Panc1 (cell line): ENCODE measurements around the gene COMMD7. TPM values are rescaled to one million over a fixed set of nuclear protein-coding genes. Genes with fewer than 3 reads are reported as not detected.
A peak's percentile ranks its signal among the peaks of the same experiment; 100 is the strongest.
"Not testable (repeated sequence)": the region's sequence is repeated elsewhere in the genome, so short reads cannot be mapped to it uniquely, and the experiment has no call there.

ENCODE experiments used
- ATAC-seq: fragments of 200-7000 bp; cut with Tn5 transposase; 2 replicates; pipeline ENCODE4 v1.9.1; 2020; ENCODE audit warnings: mild to moderate bottlenecking, moderate library complexity
- BruUV-seq: library from RNA; stranded (reverse); fragments of 400-500 nt; replicated peaks from 2 replicates; lab custom pipeline; 2021; lab: Mats Ljungman, UMichigan
- CTCF ChIA-PET: fragments of 300-600 bp; sonication (Branson Sonifier 250); formaldehyde crosslinking; loops from one replicate; lab custom pipeline; 2022; ENCODE audit warnings: antibody characterized with exemption; lab: Charles Lee
- POLR2A ChIA-PET: fragments of 300-600 bp; sonication (Branson Sonifier 250); formaldehyde crosslinking; loops from one replicate; lab custom pipeline; 2022; ENCODE audit warnings: antibody characterized with exemption; lab: Charles Lee
- DNase-seq: peaks from one replicate; pipeline ENCODE4 v3.0.0-alpha.2; 2010; ENCODE audit warnings: low read depth, low spot score
- H3K27ac ChIP-seq: 2 replicates; pipeline ENCODE4 v1.5.1; 2011; ENCODE audit warnings: mild to moderate bottlenecking, low read length, inconsistent platforms
- H3K27me3 ChIP-seq: fragments of 200-500 bp; sonication (Bioruptor generic); 2 replicates; pipeline ENCODE4 v1.6.0; 2014; ENCODE audit warnings: low read length, inconsistent platforms; ENCODE audit not compliant: control insufficient read depth, insufficient read depth
- H3K36me3 ChIP-seq: fragments of 200-500 bp; sonication (Bioruptor generic); 2 replicates; pipeline ENCODE4 v1.5.1; 2014; ENCODE audit warnings: inconsistent platforms, mild to moderate bottlenecking, low read length, moderate library complexity; ENCODE audit not compliant: control insufficient read depth, insufficient read depth
- H3K4me1 ChIP-seq: 2 replicates; pipeline ENCODE4 v1.5.1; 2011; ENCODE audit warnings: inconsistent platforms, mild to moderate bottlenecking, low read length, moderate library complexity; ENCODE audit not compliant: control insufficient read depth, insufficient read depth
- H3K4me3 ChIP-seq, 2 experiments: 2 replicates each; pipeline ENCODE4 v1.5.1; 2011 to 2012; ENCODE audit warnings: low read depth in 2 of 2, low read length in 2 of 2, mild to moderate bottlenecking in 2 of 2, inconsistent platforms in 1 of 2, moderate library complexity in 1 of 2
- H3K9me3 ChIP-seq: fragments of 200-500 bp; sonication (Bioruptor generic); 2 replicates; pipeline ENCODE4 v1.5.1; 2014; ENCODE audit warnings: low read depth, mild to moderate bottlenecking, inconsistent platforms, low read length, moderate library complexity; ENCODE audit not compliant: control insufficient read depth, insufficient read depth
- POLR2AphosphoS5 ChIP-seq: IDR thresholded peaks from 2 replicates; pipeline ENCODE4 v1.6.1; 2012; ENCODE audit warnings: mild to moderate bottlenecking, low read depth, low read length, moderate library complexity
- REST ChIP-seq, 2 experiments: IDR thresholded peaks; 2 replicates each; pipeline ENCODE4 v1.6.1; 2011 to 2012; ENCODE audit warnings: low read depth in 2 of 2, control low read depth in 1 of 2, low read length in 1 of 2, mild to moderate bottlenecking in 1 of 2, moderate library complexity in 1 of 2; ENCODE audit not compliant: insufficient read depth in 1 of 2
- SIN3A ChIP-seq: IDR thresholded peaks from 2 replicates; pipeline ENCODE4 v1.6.1; 2012; ENCODE audit warnings: low read depth, mild to moderate bottlenecking, low read length, moderate library complexity, borderline replicate concordance; ENCODE audit not compliant: insufficient read depth
- TCF7L2 ChIP-seq: IDR thresholded peaks from 2 replicates; pipeline ENCODE4 v1.6.1; 2011; ENCODE audit warnings: mild to moderate bottlenecking, low read depth, low read length, inconsistent platforms
- in situ Hi-C: cut with HindIII; loops from 2 replicates; pipeline ENCODE4 v1.10.0; 2016; ENCODE audit warnings: low sequenced_read_pairs, low pct_unique_long_range_greater_than_20kb
- intact Hi-C: fragments of 100-400 bp; cut with micrococcal nuclease; formaldehyde crosslinking; loops from one replicate; pipeline ENCODE4 v1.10.0; 2022; ENCODE audit not compliant: unreplicated experiment
- total RNA-seq: library from RNA; stranded (reverse); gene quantifications from one replicate; pipeline ENCODE4 v1.2.1, GENCODE V29; 2021; ENCODE audit not compliant: unreplicated experiment
- TF ChIP-seq, protein P1 (sequence below): fragments of 450-650 bp; IDR thresholded peaks from 2 replicates; pipeline ENCODE4 v1.5.1; 2017; ENCODE audit warnings: mild to moderate bottlenecking

The COMMD7 gene
- total RNA-seq, 1 experiment from 2014 or later, result 24.8 TPM

DNA sequence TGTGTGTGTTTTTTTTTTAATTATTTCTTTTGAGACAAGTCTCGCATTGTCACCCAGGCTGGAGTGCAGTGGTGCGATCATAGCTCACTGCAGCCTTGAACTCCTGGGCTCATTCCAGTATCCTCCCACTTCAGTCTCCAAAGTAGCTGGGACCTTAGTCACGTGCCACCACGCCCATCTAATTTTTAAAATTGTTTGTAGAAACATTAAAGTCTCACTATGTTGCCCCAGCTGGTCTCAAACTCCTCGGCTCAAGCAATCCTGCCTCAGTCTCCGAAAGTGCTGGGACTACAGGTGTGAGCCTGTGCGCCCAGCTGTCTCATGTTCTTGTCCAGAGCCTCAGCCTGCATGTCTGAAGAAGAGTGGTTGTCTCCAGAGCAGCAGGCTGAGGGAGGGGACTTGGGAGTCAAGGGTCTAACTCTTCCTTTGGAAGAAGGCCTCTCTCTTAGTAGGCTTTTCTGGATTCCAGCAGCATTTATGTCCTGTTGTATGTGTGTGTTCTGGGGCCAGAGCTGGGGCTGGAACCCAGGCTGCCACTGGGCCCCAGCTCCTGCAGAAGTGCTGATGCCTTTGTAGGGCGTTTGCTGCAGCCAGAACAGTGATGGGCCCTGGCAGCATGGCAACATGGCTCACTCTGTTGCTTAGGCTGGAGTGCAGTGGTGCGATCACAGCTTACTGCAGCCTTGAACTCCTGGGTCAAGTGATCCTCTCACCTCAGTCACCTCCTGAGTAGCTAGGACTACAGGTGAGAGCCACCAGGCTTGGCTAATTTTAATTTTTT lies 24.3 kb upstream of the COMMD7 start:
- intact Hi-C loops, result no loop called here
- ChIA-PET POLR2A (no interaction called here), CTCF (interaction anchor here (0.7 to 1.7 kb wide), 2 partner anchors 11 kb away, joined by 7 to 12 read pairs; no protein-coding TSS in a partner anchor)
- in situ Hi-C loops, result no loop called here
- H3K36me3 ChIP-seq, result peaks cover 2% of the 10 kb centered on the region; the same call in 1 of the 2 replicates
- no peak for TF ChIP-seq SIN3A
- peaks cover 4% of the 10 kb centered on the region; the same call in 1 of the 2 replicates for H3K4me1 ChIP-seq
- no peaks in the 10 kb centered on the region for H3K9me3 ChIP-seq
- no TSS peak for BruUV-seq
- H3K27ac ChIP-seq, result no peak overlapping the region
- no peaks in the 10 kb centered on the region for H3K27me3 ChIP-seq
- DNase-seq (no peak), ATAC-seq (no peak)
- H3K4me3 ChIP-seq, result no peak overlapping the region

DNA sequence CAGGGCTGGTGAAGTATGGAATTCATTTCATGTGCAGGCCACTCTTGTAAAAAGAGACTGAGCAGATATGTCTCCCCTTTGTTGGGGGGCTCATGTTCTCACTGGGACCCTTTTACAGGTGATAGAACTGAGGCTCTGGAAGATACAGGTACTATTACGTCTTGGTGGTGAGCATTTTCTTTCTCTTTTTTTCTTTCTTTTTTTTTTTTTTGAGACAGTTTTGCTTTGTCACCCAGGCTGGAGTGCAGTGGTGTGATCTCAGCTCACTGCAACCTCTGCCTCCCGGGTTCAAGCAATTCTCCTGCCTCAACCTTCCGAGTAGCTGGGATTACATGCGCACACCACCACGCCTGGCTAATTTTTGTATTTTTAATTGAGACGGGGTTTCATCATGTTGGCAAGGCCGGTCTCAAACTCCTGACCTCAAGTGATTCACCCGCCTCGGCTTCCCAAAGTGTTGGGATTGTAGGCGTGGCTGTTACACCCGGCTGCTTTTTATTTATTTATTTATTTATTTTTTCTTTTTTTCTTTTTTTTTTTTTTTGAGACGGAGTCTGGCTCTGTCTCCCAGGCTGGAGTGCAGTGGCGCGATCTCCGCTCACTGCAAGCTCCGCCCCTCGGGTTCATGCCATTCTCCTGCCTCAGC lies 22.1 kb upstream of the COMMD7 start:
- DNase-seq, in situ Hi-C loops: not testable (repeated sequence)

GRCh38 chr20:32764005-32764960 lies 21.0 kb upstream of the COMMD7 start:
- H3K36me3 ChIP-seq, result peaks cover 2% of the 10 kb centered on the region; the same call in 1 of the 2 replicates
- ChIA-PET CTCF (interaction anchor here (2.3 kb wide), 1 partner anchor 14 kb away, joined by 12 read pairs; no protein-coding TSS in a partner anchor), POLR2A (interaction anchor here (0.5 to 0.6 kb wide), 2 partner anchors 9 to 266 kb away, joined by 5 to 6 read pairs; no protein-coding TSS in a partner anchor)
- H3K4me1 ChIP-seq, result peaks cover 6% of the 10 kb centered on the region; the same call in 1 of the 2 replicates
- DNase-seq, result no peak
- no peak for ATAC-seq
- in situ Hi-C loops (no loop called here), intact Hi-C loops (no loop called here)
- peak overlapping the region; percentile 30; the same call in 1 of the 2 replicates for H3K27ac ChIP-seq
- peak overlapping the region in 1 of 2 experiments; percentile 5; a peak in 1 of 4 replicates for H3K4me3 ChIP-seq
- H3K27me3 ChIP-seq, result no peaks in the 10 kb centered on the region
- no peaks in the 10 kb centered on the region for H3K9me3 ChIP-seq
- TF ChIP-seq REST (IDR thresholded peaks at IDR 0.05; ENCODE audit: insufficient read depth in 1 of 2, low read depth in 2 of 2, low read length in 1 of 2) (no peak), SIN3A (no peak), TCF7L2 (no peak), POLR2AphosphoS5 (no peak)
- TF ChIP-seq, protein P1, sequence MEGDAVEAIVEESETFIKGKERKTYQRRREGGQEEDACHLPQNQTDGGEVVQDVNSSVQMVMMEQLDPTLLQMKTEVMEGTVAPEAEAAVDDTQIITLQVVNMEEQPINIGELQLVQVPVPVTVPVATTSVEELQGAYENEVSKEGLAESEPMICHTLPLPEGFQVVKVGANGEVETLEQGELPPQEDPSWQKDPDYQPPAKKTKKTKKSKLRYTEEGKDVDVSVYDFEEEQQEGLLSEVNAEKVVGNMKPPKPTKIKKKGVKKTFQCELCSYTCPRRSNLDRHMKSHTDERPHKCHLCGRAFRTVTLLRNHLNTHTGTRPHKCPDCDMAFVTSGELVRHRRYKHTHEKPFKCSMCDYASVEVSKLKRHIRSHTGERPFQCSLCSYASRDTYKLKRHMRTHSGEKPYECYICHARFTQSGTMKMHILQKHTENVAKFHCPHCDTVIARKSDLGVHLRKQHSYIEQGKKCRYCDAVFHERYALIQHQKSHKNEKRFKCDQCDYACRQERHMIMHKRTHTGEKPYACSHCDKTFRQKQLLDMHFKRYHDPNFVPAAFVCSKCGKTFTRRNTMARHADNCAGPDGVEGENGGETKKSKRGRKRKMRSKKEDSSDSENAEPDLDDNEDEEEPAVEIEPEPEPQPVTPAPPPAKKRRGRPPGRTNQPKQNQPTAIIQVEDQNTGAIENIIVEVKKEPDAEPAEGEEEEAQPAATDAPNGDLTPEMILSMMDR, result no peak
- TSS peak; percentile 82 for BruUV-seq

More for the DNA sequence above, 22.1 kb upstream of the COMMD7 start:
- H3K36me3 ChIP-seq, H3K4me3 ChIP-seq, H3K4me1 ChIP-seq, intact Hi-C loops, ATAC-seq, H3K27me3 ChIP-seq, H3K27ac ChIP-seq, POLR2A ChIA-PET, H3K9me3 ChIP-seq, BruUV-seq: not testable (repeated sequence)
- CTCF ChIA-PET, result interaction anchor here (0.6 to 1.7 kb wide), 2 partner anchors 13 to 62 kb away, joined by 4 to 7 read pairs; no protein-coding TSS in a partner anchor
